Measurements from ENCODE around the gene DRG2. TPM values are rescaled to one million over a fixed set of nuclear protein-coding genes. Genes with fewer than 3 reads are reported as not detected.

The DRG2 gene
- total RNA-seq, 1 experiment from 2014 or later: 52.0 TPM

DNA sequence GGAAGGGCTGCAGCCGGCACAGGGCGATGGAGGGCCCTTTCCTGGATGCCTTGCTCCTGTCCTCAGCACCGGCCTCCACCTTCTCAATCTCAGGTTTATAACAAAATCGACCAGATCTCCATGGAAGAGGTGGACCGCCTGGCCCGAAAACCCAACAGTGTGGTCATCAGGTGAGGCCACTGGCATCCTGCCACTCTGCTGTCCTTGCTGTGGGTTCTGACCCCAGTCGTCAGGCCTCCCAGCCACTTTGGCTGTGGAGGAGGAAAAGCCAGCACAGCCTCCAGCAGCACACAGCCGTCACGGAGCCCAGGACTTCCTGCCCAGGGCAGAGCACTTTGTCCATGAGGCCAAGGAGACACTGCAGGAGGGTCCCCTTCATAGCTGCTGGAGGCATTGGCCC is 14.1 kb downstream of the DRG2 start:
- Histone ChIP-seq H3K4ac (ENCODE audit: low read depth, low read length) (no peak overlapping the region), H2AK5ac (ENCODE audit: insufficient read length, low read length) (no peak overlapping the region), H2BK12ac (ENCODE audit: insufficient read length, low read depth, low read length) (no peak overlapping the region), H3K18ac (ENCODE audit: insufficient read length, low read depth, low read length) (no peak overlapping the region), H4K5ac (ENCODE audit: insufficient read length, low read depth, low read length) (no peak overlapping the region), H2BK15ac (ENCODE audit: low read depth, low read length) (no peak overlapping the region), H3K79me1 (ENCODE audit: insufficient read depth, low read depth, low read length, poor library complexity, severe bottlenecking) (no peaks in the 10 kb centered on the region), H3K14ac (ENCODE audit: insufficient read depth, low read length) (no peak overlapping the region; the same call in 1 of the 2 replicates), H3K56ac (ENCODE audit: insufficient read length, low read depth, low read length) (no peak overlapping the region), H3K4me2 (ENCODE audit: insufficient read depth, insufficient read length, low read length) (no peak overlapping the region), H4K91ac (ENCODE audit: insufficient read length, low read depth, low read length) (no peak overlapping the region), H2AFZ (ENCODE audit: low read length) (no peak overlapping the region), H4K8ac (replicated peaks; ENCODE audit: insufficient read length, low read depth, low read length) (no peak overlapping the region), H3K9ac (ENCODE audit: extremely low read depth, insufficient read length, low read length) (no peak overlapping the region), H2BK120ac (ENCODE audit: low read depth, low read length, poor library complexity, severe bottlenecking) (no peak overlapping the region), H4K20me1 (ENCODE audit: control insufficient read depth, insufficient read depth, insufficient read length) (no peaks in the 10 kb centered on the region), H3T11ph (ENCODE audit: low read length) (no peak overlapping the region), H2BK5ac (ENCODE audit: insufficient read length, low read length) (no peak overlapping the region), H3K27ac (ENCODE audit: insufficient read length, low read depth, low read length) (no peak overlapping the region), H3K79me2 (ENCODE audit: insufficient read depth, low read length) (no peaks in the 10 kb centered on the region), H3K9me3 (ENCODE audit: control insufficient read depth, low read depth, low read length) (no peaks in the 10 kb centered on the region), H3K4me1 (ENCODE audit: insufficient read depth, low read length) (no peaks in the 10 kb centered on the region), H3K23me2 (ENCODE audit: insufficient read length, low read depth, low read length, poor library complexity, severe bottlenecking) (no peaks in the 10 kb centered on the region), H3K23ac (ENCODE audit: insufficient read length, low read depth, low read length) (no peak overlapping the region), H2BK20ac (ENCODE audit: low read depth, low read length, poor library complexity, severe bottlenecking) (no peak overlapping the region), H3K27me3 (ENCODE audit: insufficient read depth, low read length) (no peaks in the 10 kb centered on the region)
- Mint-ChIP-seq H3K4me3 (no peak overlapping the region), H3K27ac (no peak overlapping the region), H3K4me1 (no peaks in the 10 kb centered on the region), H3K36me3 (ENCODE audit: insufficient read depth in 1 of 3, low read depth in 3 of 3) (peaks cover 3 to 57% (median 20%) of the 10 kb centered on the region in 3 experiments), H3K27me3 (ENCODE audit: low read depth) (no peaks in the 10 kb centered on the region), H3K9me3 (no peaks in the 10 kb centered on the region)
- DNase-seq: no peak
- TF ChIP-seq, protein P1, sequence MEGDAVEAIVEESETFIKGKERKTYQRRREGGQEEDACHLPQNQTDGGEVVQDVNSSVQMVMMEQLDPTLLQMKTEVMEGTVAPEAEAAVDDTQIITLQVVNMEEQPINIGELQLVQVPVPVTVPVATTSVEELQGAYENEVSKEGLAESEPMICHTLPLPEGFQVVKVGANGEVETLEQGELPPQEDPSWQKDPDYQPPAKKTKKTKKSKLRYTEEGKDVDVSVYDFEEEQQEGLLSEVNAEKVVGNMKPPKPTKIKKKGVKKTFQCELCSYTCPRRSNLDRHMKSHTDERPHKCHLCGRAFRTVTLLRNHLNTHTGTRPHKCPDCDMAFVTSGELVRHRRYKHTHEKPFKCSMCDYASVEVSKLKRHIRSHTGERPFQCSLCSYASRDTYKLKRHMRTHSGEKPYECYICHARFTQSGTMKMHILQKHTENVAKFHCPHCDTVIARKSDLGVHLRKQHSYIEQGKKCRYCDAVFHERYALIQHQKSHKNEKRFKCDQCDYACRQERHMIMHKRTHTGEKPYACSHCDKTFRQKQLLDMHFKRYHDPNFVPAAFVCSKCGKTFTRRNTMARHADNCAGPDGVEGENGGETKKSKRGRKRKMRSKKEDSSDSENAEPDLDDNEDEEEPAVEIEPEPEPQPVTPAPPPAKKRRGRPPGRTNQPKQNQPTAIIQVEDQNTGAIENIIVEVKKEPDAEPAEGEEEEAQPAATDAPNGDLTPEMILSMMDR (conservative IDR thresholded peaks at IDR 0.05): no peak
- WGBS (ENCODE audit: extremely low coverage, insufficient read length, low lambda C conversion rate): no CpG with 5 or more reads among the region's 9 CpGs

Measured in H9 (cell line).